Activated T-helper 17 cell treated with anti-CD3 and anti-CD28 coated beads, Interleukin-2, amount 50 U/mL, for 72 hours (primary cell): Measurements from ENCODE around the gene FBXL16. TPM values are rescaled to one million over a fixed set of nuclear protein-coding genes. Genes with fewer than 3 reads are reported as not detected.
A peak's percentile ranks its signal among the peaks of the same experiment; 100 is the strongest.

Experiments
- ATAC-seq: fragments of 150-1000 bp; cut with Tn5 transposase; replicated peaks from 2 replicates; pipeline ENCODE4 v1.10.0; 2021; ENCODE audit warnings: mild to moderate bottlenecking, moderate library complexity
- H3K27ac Mint-ChIP-seq: one replicate; pipeline ENCODE4 v1.8.0; 2022; ENCODE audit warnings: mixed read lengths
- H3K27me3 Mint-ChIP-seq: one replicate; pipeline ENCODE4 v1.8.0; 2022; ENCODE audit warnings: mixed read lengths
- H3K36me3 Mint-ChIP-seq: one replicate; pipeline ENCODE4 v1.8.0; 2022; ENCODE audit warnings: low read depth, mild to moderate bottlenecking, mixed read lengths
- H3K4me1 Mint-ChIP-seq: one replicate; pipeline ENCODE4 v1.8.0; 2022; ENCODE audit warnings: mixed read lengths
- H3K4me3 Mint-ChIP-seq: one replicate; pipeline ENCODE4 v1.8.0; 2022; ENCODE audit warnings: mild to moderate bottlenecking, mixed read lengths
- H3K9me3 Mint-ChIP-seq: one replicate; pipeline ENCODE4 v1.8.0; 2022; ENCODE audit warnings: mixed read lengths
- total RNA-seq, 2 donors: library from RNA; stranded (reverse); gene quantifications; one replicate each; pipeline ENCODE4 v1.2.3, GENCODE V29; 2022

Gene FBXL16
- total RNA-seq, 2 donors from 2014 or later = 6.4 to 23.6 TPM

DNA sequence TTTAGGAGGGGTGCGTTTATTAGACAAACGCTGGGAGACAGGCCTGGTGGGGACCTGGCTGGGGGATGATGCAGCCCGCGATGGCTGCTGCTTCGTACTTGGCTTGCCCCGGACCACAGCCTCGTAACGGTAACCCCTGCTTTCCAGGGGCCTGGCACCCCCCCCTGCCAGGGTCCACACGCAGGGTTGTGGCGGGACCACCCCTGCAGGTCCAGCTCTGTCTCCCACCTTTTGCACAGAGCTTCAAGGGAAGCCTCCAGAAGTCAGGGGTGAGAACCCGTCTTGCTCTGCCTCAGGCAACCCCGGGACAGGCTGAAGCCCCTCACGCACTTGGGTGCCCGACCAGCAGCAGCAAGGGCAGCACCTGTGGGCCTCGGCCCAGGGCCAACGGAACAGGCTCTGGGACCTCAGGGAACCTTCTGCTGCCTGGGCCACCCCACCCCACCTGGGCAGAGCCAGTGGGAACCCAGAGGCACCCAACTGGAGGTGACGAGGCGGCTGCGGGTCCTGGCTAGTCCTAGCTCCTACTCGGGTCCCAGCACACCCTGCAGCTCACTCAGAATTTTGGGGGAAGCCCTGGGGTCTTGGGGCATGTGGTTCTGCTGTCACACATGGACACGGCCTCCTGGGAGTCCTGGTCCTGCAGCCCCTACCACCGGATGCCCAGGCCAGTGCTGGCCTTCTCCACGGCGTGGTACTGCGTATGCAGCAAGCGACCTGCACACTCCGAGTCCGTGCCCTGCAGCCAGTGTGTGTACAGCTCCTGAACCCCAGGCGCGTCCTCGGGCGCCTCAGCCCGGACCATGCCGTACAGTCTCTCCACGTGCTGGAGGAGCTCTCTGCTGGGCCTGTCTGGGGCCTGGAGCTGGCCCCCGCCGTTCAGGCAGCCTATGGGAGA lies 24.4 kb upstream of the FBXL16 start:
- Mint-ChIP-seq H3K4me3 (no peak overlapping the region), H3K4me1 (peaks cover under 1% of the 10 kb centered on the region), H3K27me3 (no peaks in the 10 kb centered on the region), H3K9me3 (no peaks in the 10 kb centered on the region), H3K36me3 (peaks cover 18% of the 10 kb centered on the region), H3K27ac (no peak overlapping the region)
- ATAC-seq = no peak

DNA sequence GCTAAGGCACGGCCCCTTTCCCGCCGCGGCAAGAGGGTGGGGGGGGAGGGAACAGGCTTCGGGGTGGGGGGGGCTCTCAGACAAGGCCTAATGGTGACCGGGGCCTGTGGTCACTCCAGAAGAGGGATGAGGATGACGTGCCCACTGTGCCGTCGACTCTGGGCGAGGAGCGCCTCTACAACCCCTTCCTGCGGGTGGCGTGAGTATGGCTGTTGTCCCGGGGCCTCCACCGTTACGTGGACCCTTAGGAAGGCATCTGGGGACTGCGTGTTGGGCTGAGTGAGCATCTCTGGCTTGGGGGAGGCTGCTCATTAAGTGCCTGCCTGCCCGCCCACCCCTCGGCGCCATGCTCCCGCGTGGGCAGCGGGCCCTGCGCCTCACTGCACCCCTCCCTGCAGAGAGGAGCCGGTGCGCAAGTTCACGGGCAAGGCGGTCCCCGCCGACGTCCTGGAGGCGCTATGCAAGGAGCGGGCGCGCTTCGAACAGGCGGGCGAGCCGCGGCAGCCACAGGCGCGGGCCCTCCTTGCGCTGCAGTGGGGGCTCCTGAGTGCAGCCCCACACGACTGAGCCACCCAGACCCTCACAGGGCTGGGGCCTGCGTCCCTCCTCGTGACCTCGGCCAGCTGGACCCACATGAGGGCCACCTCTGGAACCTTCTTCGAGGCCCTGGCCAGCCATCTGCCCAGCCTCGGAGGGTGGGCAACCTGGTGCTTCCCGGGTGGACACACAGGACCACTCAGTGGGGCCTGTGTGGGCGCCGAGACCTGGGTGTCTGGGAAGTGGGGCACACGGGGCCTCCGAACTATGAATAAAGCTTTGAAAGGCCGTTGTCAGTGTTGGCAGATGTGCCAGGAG lies 23.5 kb upstream of the FBXL16 start:
- Mint-ChIP-seq H3K9me3 (no peaks in the 10 kb centered on the region), H3K27me3 (no peaks in the 10 kb centered on the region), H3K27ac (no peak overlapping the region), H3K4me1 (no peaks in the 10 kb centered on the region), H3K4me3 (no peak overlapping the region), H3K36me3 (peaks cover 11% of the 10 kb centered on the region)
- no peak for ATAC-seq

DNA sequence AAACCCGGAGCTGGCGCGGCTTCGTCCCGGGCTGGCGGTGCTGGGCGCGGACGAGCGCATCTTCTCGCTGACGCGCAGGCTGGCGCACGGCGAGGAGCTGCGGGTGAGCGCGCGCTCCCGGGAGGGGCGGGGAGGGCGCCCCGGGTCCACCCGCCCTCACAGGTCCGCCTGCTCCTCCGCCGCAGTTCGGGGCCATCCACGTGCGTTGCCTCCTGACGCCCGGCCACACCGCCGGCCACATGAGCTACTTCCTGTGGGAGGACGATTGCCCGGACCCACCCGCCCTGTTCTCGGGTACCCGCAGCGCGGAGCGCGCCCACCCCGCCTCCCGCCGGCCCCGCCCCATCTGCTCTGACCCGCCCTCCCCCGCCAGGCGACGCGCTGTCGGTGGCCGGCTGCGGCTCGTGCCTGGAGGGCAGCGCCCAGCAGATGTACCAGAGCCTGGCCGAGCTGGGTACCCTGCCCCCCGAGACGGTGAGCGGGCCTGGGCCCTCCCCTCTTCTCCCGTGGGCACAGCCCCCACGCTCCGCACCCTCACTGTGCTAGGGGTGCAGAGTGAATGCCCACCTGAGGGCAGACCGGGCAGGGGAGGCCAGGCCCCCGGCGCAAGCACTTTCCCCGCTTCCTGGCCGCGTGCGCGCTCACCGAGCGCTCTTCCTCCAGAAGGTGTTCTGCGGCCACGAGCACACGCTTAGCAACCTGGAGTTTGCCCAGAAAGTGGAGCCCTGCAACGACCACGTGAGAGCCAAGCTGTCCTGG lies 22.7 kb upstream of the FBXL16 start:
- H3K4me1 Mint-ChIP-seq = no peaks in the 10 kb centered on the region
- H3K27ac Mint-ChIP-seq = no peak overlapping the region
- peaks cover 10% of the 10 kb centered on the region for H3K36me3 Mint-ChIP-seq
- ATAC-seq = peak; percentile 66
- no peaks in the 10 kb centered on the region for H3K9me3 Mint-ChIP-seq
- H3K27me3 Mint-ChIP-seq = no peaks in the 10 kb centered on the region
- H3K4me3 Mint-ChIP-seq = no peak overlapping the region

DNA sequence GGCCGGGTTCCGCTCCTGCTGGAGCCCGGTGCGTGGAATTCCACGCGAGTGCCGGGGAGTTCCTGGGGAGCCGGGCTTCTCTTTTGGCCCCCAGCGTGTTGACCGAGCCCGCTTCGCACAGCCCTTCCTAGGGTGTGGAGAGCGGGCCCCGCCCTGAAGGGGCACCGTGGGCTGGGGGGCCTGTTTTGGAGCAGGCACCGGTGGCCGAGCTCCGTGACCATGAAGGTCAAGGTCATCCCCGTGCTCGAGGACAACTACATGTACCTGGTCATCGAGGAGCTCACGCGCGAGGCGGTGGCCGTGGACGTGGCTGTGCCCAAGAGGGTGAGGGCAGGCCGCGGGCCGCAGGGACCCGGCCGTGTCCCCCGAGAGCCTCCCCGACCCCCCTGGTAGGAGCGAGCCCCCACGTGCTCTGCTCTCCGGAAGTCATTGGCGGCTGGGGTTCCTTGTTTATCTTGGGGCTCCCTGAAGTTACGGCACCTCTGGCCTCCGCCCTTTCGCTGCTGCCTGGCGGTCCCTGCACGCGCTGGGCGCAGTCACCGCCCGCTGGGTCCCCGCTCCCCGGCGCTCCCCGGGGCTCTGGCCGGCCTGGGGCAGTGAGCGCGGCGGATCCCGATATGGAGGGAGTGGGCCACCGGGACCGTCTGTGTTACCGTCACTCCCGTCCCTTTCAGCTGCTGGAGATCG lies 21.8 kb upstream of the FBXL16 start:
- Mint-ChIP-seq H3K36me3 (peaks cover 1% of the 10 kb centered on the region), H3K27me3 (no peaks in the 10 kb centered on the region), H3K9me3 (no peaks in the 10 kb centered on the region), H3K27ac (no peak overlapping the region), H3K4me1 (no peaks in the 10 kb centered on the region), H3K4me3 (no peak overlapping the region)
- ATAC-seq = peak; percentile 27

DNA sequence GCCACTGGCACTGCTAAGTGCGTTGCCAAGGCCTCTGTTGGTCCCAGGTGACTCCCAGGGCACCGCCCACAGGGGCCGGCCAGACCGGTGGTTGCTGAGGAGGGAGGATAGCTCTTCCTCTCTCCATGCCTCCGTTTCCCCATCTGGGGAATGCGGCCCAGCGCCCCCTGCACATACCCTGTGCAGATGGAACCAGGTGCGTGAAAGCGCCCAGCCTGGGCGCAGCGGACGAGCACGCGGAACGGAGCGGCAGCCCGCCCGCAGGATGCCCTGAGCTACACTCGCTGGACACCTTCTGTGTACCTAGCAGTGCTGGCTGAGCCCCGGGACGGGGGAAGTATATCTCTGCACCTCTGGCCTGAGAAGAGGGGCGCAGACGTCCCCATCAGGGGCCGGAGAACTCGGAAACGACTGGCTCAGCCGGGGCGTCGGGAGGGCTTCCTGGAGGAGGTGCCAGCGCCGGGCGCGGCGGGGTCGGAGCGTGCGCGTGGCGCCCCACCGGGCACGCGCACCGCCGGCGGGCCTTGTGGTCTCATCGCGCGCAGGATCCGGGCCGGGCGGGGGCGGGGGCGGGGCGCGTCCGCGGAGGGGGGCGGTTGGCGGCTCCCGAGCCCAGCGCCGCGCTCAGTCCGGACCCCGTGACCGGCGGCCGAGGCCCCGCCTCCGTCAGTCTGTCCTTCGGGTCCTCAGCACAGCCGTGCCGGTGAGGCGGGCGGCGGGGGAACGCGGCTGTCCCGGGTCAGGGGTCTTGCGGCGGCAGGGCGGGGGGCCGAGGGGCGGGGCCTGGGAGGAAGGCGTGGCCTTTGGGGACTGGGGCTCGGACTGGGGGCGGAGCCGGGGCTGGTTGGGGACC lies 21.1 kb upstream of the FBXL16 start, which contains the start of the genes CCDC78 and HAGHL:
Gene CCDC78 (minus strand): TSS at position 6 of the 853 bp plus-strand sequence. CDS start 76 bp downstream, outside the sequence.
Gene HAGHL (plus strand): TSS at position 669 of the 853 bp plus-strand sequence. CDS start 404 bp downstream, outside the sequence.
- H3K27me3 Mint-ChIP-seq = no peaks in the 10 kb centered on the region
- no peaks in the 10 kb centered on the region for H3K4me1 Mint-ChIP-seq
- no peak within 1 kb of the TSS for H3K27ac Mint-ChIP-seq
- peak; percentile 39 for ATAC-seq
- H3K9me3 Mint-ChIP-seq = no peaks in the 10 kb centered on the region
- H3K36me3 Mint-ChIP-seq = no peaks in the 10 kb centered on the region
- H3K4me3 Mint-ChIP-seq = peak within 1 kb of the TSS; percentile 55

DNA sequence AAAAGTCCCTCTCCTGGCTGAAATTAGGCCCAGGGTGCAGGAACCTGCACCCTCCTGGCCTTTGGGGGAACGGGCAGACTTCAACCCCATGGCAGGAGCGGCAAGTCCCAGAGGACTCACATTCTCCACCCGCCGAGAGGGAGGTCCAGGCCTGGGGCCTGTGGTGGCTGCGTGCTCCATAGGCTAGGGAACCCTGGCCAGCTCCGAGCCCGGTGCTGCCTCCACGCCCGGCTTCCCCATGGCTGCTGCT lies 20.5 kb upstream of the FBXL16 start:
- Mint-ChIP-seq H3K4me3 (peak overlapping the region; percentile 55), H3K27ac (no peak overlapping the region), H3K27me3 (no peaks in the 10 kb centered on the region), H3K36me3 (no peaks in the 10 kb centered on the region), H3K4me1 (no peaks in the 10 kb centered on the region), H3K9me3 (no peaks in the 10 kb centered on the region)
- ATAC-seq = no peak

DNA sequence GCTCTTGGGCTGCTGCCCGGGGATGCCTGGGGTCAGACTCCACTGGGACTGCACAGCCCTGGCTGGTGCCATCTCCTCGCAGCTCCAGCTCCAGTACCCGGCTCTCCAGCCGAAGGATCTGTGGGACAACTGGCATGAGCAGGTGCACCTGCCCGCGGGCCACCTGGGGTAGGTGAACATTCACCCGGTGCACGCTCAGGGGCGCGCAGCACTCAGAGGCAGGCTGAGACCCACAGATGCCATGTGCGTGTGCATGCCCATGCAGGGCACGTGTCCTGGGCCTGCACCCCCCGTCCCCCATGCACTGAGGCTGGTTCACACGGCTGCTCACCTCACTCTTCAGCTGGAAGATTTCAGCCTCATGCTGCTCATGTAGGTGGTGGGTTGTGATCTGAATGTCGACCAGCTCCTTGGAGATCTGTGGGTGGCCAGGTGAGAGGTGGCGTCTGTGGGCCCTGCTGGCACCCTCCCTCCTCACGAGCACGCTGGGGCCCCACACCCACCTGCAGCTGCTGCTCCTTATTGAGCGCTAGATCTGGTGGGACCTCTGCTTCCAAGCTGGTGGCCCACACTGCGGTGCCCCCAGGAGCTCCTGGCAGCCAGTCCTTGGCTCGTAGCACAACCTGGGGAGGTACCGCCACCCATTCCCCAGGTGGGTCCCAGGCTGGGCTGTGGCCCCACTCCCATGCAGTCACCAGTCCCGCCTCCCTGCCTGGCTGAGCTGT lies 20.0 kb upstream of the FBXL16 start:
- H3K36me3 Mint-ChIP-seq = no peaks in the 10 kb centered on the region
- no peak overlapping the region for H3K4me3 Mint-ChIP-seq

DNA sequence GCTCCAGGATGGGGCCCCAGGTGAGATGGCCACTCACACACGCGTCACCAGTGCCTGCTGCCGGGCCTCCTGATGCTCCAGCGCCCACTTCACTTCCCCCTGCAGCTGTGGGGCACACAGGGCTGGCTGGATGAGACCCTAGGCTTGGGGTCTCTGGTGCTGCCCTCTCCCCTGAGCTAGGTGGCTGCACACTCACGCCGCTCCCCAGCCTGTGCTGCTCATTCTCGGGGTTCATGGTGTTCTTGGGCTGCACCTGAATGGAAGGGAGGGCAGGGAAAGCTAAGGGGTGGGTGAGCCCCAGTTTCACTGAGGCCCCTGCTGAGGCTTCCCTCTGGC lies 19.4 kb upstream of the FBXL16 start:
- no peaks in the 10 kb centered on the region for H3K36me3 Mint-ChIP-seq
- H3K27ac Mint-ChIP-seq = no peak overlapping the region
- H3K4me3 Mint-ChIP-seq = no peak overlapping the region
- no peaks in the 10 kb centered on the region for H3K4me1 Mint-ChIP-seq
- H3K9me3 Mint-ChIP-seq = no peaks in the 10 kb centered on the region
- H3K27me3 Mint-ChIP-seq = no peaks in the 10 kb centered on the region
- no peak for ATAC-seq

More for the DNA sequence above, 20.0 kb upstream of the FBXL16 start:
- ATAC-seq = no peak
- Mint-ChIP-seq H3K4me1 (no peaks in the 10 kb centered on the region), H3K27ac (no peak overlapping the region), H3K9me3 (no peaks in the 10 kb centered on the region), H3K27me3 (no peaks in the 10 kb centered on the region)

DNA sequence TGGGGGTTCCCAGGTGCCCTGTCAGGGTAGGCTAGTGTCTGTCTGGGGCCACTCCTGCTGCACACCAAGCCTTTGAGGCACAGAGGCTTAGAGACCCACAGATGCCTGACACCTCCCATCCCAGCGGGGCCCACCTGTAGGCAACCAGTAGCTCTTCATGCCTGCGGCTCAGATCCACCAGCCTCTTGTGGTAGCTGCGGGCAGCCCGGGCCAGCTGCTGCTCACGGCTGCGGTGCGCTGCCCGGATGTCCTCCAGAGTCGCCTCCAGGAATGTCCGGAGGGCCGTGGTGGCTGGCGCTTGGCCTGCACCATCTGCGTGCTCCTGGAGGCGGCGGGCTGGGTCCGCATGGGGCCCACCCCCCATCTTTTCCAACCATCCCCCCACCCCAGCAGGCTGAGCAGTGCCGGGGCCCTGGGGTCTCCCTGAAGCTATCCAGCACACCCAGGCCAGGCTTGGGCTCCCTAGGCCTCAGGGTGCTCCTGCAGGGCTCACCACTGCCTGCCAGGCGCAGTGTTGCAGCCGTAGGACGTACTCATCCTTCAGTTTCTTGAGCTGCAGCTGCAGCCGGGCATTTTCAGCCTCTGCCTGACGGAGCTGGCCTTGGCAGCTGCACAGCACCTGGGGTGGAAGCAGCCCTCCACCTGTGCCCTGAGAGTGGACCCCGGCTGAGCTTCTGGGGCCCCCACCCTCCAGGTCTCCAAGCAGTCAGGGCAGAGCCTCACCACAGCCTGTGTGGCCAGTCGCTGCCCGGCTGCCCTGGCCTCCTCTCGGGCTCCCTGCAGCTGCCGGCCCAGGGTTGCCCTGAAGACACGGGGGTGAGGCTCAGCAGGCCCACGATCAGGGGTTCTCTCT lies 18.8 kb upstream of the FBXL16 start:
- no peak overlapping the region for H3K27ac Mint-ChIP-seq
- H3K4me3 Mint-ChIP-seq = no peak overlapping the region
- no peaks in the 10 kb centered on the region for H3K4me1 Mint-ChIP-seq
- no peaks in the 10 kb centered on the region for H3K9me3 Mint-ChIP-seq
- H3K27me3 Mint-ChIP-seq = no peaks in the 10 kb centered on the region
- no peaks in the 10 kb centered on the region for H3K36me3 Mint-ChIP-seq
- ATAC-seq = no peak

DNA sequence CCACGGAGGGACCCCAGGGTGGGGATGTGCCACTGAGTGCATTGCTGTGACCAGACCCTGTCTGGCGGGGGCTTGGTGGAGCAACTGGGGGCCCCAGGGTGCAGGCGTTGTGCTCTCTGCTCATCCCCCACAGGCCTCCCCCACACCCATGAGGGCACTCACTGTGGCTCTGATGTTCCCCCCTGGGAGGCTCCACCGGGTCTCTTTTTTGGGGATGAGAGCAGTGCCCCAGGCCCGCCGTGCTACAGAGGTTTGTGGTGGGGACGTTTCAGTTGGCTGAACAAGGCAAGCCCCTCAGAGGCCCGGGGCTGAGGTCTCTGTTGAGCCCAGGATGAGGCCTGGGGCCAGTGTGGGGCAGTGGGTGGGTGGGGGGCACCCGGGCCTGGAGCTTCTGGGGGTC lies 18.1 kb upstream of the FBXL16 start:
- Mint-ChIP-seq H3K27ac (no peak overlapping the region), H3K4me1 (no peaks in the 10 kb centered on the region), H3K4me3 (no peak overlapping the region), H3K27me3 (no peaks in the 10 kb centered on the region), H3K36me3 (no peaks in the 10 kb centered on the region), H3K9me3 (no peaks in the 10 kb centered on the region)
- no peak for ATAC-seq

DNA sequence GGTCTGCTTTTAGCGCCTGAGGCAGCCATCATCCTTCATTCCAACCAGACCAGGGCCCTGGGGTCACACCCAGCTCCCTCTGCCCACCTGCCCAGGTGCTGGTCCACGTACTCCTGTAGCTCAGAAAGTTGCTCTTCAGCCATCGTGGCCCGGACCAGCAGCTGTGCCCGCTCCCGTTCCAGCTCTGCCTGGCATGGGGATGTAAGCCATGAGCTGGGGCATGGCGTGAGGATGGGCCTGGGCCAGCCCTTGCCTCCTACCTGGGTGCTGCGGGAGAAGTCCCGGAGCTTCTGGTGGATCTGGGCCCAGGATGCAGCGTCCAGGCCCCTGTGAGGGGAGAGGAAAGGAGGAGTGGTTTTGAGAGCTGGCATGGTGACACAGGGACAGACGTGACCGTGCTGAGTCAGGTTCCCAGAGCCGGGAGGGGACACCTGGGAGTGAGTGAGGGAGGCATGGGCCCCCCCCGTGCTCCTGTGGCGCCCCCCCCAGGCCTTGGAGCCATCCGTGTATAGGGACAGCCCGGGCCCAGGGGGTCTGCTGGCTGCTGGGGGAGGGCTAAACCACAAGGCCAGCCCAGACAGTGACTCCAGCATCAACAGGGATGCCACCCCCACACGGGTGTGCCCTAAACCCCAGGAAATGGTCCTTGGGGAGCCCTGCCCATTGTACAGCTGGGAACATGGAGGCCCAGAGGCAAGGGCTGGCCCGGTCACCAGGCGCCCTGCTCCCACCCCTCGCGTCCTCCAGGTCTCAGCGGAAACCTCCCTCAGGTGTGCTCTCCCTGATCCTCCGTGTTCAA lies 17.4 kb upstream of the FBXL16 start:
- H3K4me3 Mint-ChIP-seq = peak overlapping the region; percentile 34
- ATAC-seq = no peak

More for the DNA sequence above, 17.4 kb upstream of the FBXL16 start:
- no peaks in the 10 kb centered on the region for H3K36me3 Mint-ChIP-seq
- no peaks in the 10 kb centered on the region for H3K4me1 Mint-ChIP-seq
- no peaks in the 10 kb centered on the region for H3K9me3 Mint-ChIP-seq
- H3K27ac Mint-ChIP-seq = no peak overlapping the region
- no peaks in the 10 kb centered on the region for H3K27me3 Mint-ChIP-seq
